ENCODE data around the gene CAPN5. TPM values are rescaled to one million over a fixed set of nuclear protein-coding genes. Genes with fewer than 3 reads are reported as not detected.

The CAPN5 gene
- total and polyA plus RNA-seq, 10 of the 15 experiments (the other 5 are each of a cell fraction or from before 2014, with no cell fraction given) = 0.02 to 0.33 (median 0.07) TPM; not detected in 3

GRCh38 chr11:77039491-77040400 lies 27.0 kb upstream of the CAPN5 start:
- peaks cover 6% of the 10 kb centered on the region for H3K4me1 ChIP-seq (ENCODE audit: control insufficient read depth, insufficient read depth, low read length)
- 48% methylated on average over 79 of the region's 109 CpGs for WGBS (ENCODE audit: insufficient coverage, insufficient replicate concordance, low lambda C conversion rate, missing lambda C conversion rate)
- H4K20me1 ChIP-seq (ENCODE audit: control insufficient read depth, insufficient read depth) = no peaks in the 10 kb centered on the region
- intact Hi-C loops (cut with micrococcal nuclease; ENCODE audit: unreplicated experiment) = loop anchor here (1.0 to 10.0 kb wide), 2 partner anchors 119 to 305 kb away; no protein-coding TSS in a partner anchor
- RAD21 ChIA-PET (ENCODE audit: unreplicated experiment) = interaction anchor here (1.1 kb wide), 1 partner anchor 120 kb away, joined by 5 read pairs; no protein-coding TSS in a partner anchor
- no peak overlapping the region for H3K9ac ChIP-seq (ENCODE audit: control insufficient read depth, insufficient read depth, low read length)
- SMC1A ChIA-PET (ENCODE audit: uncharacterized antibody, unreplicated experiment) = interaction anchor here (2.0 kb wide), 1 partner anchor 120 kb away, joined by 8 read pairs; no protein-coding TSS in a partner anchor
- no peaks in the 10 kb centered on the region for H3K79me2 ChIP-seq (ENCODE audit: control insufficient read depth, insufficient read depth, low read length)
- no peak overlapping the region for H3K4me3 ChIP-seq
- BruUV-seq (replicated peaks) = no TSS peak
- TF ChIP-seq RAD21 (IDR thresholded peaks at IDR 0.05; ENCODE audit: insufficient read depth, low read depth, low read length) (peak; percentile 13; the same call in 1 of the 2 replicates), BRCA1 (IDR thresholded peaks at IDR 0.05; ENCODE audit: low read depth, low read length) (no peak), CTCF (IDR thresholded peaks at IDR 0.05 in 2 of 3, conservative IDR thresholded peaks at IDR 0.05 in 1 of 3; ENCODE audit: control insufficient read depth in 2 of 3, extremely low read depth in 1 of 3, insufficient read depth in 1 of 3, low read depth in 3 of 3, low read length in 3 of 3) (peak; percentile 36 to 46 (median 41); a peak in 4 of 6 replicates)
- H3K27me3 ChIP-seq (replicated peaks in 1 of 2; ENCODE audit: control insufficient read depth in 2 of 2, insufficient read depth in 2 of 2, low read length in 1 of 2) = peaks cover 1 to 4% of the 10 kb centered on the region in 2 experiments; a peak in 3 of 4 replicates
- no peaks in the 10 kb centered on the region for H3K36me3 ChIP-seq (ENCODE audit: control insufficient read depth in 2 of 2, insufficient read depth in 2 of 2, low read length in 1 of 2)
- H2AFZ ChIP-seq (ENCODE audit: control insufficient read depth, low read depth, low read length) = peak overlapping the region; percentile 7; the same call in 1 of the 2 replicates
- ATAC-seq = 0 out of 3 replicates have a peak, but pooled peaks have one; percentile 20
- in situ Hi-C loops (cut with MboI) = no loop called here
- POLR2A ChIA-PET = no interaction called here
- H3K4me2 ChIP-seq (ENCODE audit: control insufficient read depth, insufficient read depth) = peak overlapping the region; percentile 60
- CTCF ChIA-PET = interaction anchor here (1.5 to 4.5 kb wide), 2 partner anchors 52 to 120 kb away, joined by 6 to 31 read pairs; no protein-coding TSS in a partner anchor
- no peak overlapping the region for H3K27ac ChIP-seq (ENCODE audit: control insufficient read depth, insufficient read depth)
- H3K9me3 ChIP-seq (replicated peaks; ENCODE audit: control insufficient read depth, insufficient read depth, low read length) = no peaks in the 10 kb centered on the region; the same call in 2 of the 3 replicates
- DNase-seq (ENCODE audit: low read depth, low spot score) = no peak
- no peak for FAIRE-seq
